Activated CD4-positive, alpha-beta T cell treated with anti-CD3 and anti-CD28 coated beads for 36 hours (primary cell): ENCODE results near the gene C1QTNF8. TPM values are rescaled to one million over a fixed set of nuclear protein-coding genes. Genes with fewer than 3 reads are reported as not detected.

ENCODE experiments used
- ATAC-seq: fragments of 200-7000 bp; cut with Tn5 transposase; one replicate; pipeline ENCODE4 v1.10.0; 2021; ENCODE audit warnings: mild to moderate bottlenecking, moderate library complexity
- CTCF ChIA-PET: fragments of 350-600 bp; sonication (Branson Sonifier 250); formaldehyde crosslinking; loops from one replicate; lab custom pipeline; 2021; ENCODE audit warnings: antibody characterized with exemption; lab: Charles Lee
- POLR2A ChIA-PET: fragments of 350-600 bp; sonication (Branson Sonifier 250); formaldehyde crosslinking; loops from one replicate; lab custom pipeline; 2021; ENCODE audit warnings: antibody characterized with exemption, inconsistent platforms; lab: Charles Lee
- DNase-seq: peaks from one replicate; pipeline ENCODE4 v3.0.0-alpha.2; 2020
- H3K27ac Mint-ChIP-seq: one replicate; pipeline ENCODE4 v1.8.0; 2021; ENCODE audit warnings: mixed read lengths
- H3K27me3 Mint-ChIP-seq: one replicate; pipeline ENCODE4 v1.8.0; 2021; ENCODE audit warnings: mixed read lengths
- H3K36me3 Mint-ChIP-seq: one replicate; pipeline ENCODE4 v1.8.0; 2021; ENCODE audit warnings: low read depth, mixed read lengths
- H3K4me1 Mint-ChIP-seq: one replicate; pipeline ENCODE4 v1.8.0; 2021; ENCODE audit warnings: mixed read lengths
- H3K4me3 Mint-ChIP-seq: one replicate; pipeline ENCODE4 v1.8.0; 2021; ENCODE audit warnings: mild to moderate bottlenecking, moderate library complexity, mixed read lengths
- H3K9me3 Mint-ChIP-seq: one replicate; pipeline ENCODE4 v1.8.0; 2021; ENCODE audit warnings: low read depth, mixed read lengths
- intact Hi-C, 2 experiments: fragments of 100-400 bp; cut with DNase I in 1 of 2; cut with micrococcal nuclease in 1 of 2; formaldehyde crosslinking; loops; one replicate each; pipeline versions ENCODE4 v1.14.2 to v1.15.1; 2022 to 2024; cut with DNase I, micrococcal nuclease
- total RNA-seq, 2 experiments: library from RNA; stranded (reverse); gene quantifications; one replicate each; pipeline ENCODE4 v1.2.3, GENCODE V29; 2021

Gene C1QTNF8
- total RNA-seq, 2 experiments from 2014 or later, result not detected

- POLR2A ChIA-PET, result no interaction called here
- peaks cover 22% of the 10 kb centered on the region for H3K27me3 Mint-ChIP-seq
Measured at GRCh38 chr16:1070084-1070863, 25.8 kb downstream of the C1QTNF8 start.

GRCh38 chr16:1069154-1069553, 26.9 kb downstream of the C1QTNF8 start:
- no peaks in the 10 kb centered on the region for H3K9me3 Mint-ChIP-seq
- H3K27ac Mint-ChIP-seq, result no peak overlapping the region
- peak; percentile 57 for ATAC-seq
- ChIA-PET POLR2A (interaction anchor here (0.6 kb wide), 1 partner anchor 320 kb away, joined by 5 read pairs; no protein-coding TSS in a partner anchor), CTCF (interaction anchor here (0.9 kb wide), 1 partner anchor 12 kb away, joined by 4 read pairs; no protein-coding TSS in a partner anchor)
- H3K4me1 Mint-ChIP-seq, result no peaks in the 10 kb centered on the region
- H3K36me3 Mint-ChIP-seq, result no peaks in the 10 kb centered on the region
- peak; percentile 39 for DNase-seq
- intact Hi-C loops, result no loop called here
- peaks cover 27% of the 10 kb centered on the region for H3K27me3 Mint-ChIP-seq
- H3K4me3 Mint-ChIP-seq, result no peak overlapping the region

More at GRCh38 chr16:1070084-1070863, 25.8 kb downstream of the C1QTNF8 start:
- Mint-ChIP-seq H3K4me1 (no peaks in the 10 kb centered on the region), H3K27ac (no peak overlapping the region), H3K4me3 (no peak overlapping the region), H3K36me3 (no peaks in the 10 kb centered on the region), H3K9me3 (no peaks in the 10 kb centered on the region)
- CTCF ChIA-PET, result interaction anchor here (0.7 kb wide), 1 partner anchor 20 kb away, joined by 3 read pairs; no protein-coding TSS in a partner anchor
- intact Hi-C loops, result no loop called here
- no peak for DNase-seq
- ATAC-seq, result no peak

- no peaks in the 10 kb centered on the region for H3K9me3 Mint-ChIP-seq
- CTCF ChIA-PET, result interaction anchor here (0.9 kb wide), 1 partner anchor 11 kb away, joined by 4 read pairs; no protein-coding TSS in a partner anchor
- no peaks in the 10 kb centered on the region for H3K36me3 Mint-ChIP-seq
- DNase-seq, result no peak
- no peak overlapping the region for H3K27ac Mint-ChIP-seq
- H3K4me1 Mint-ChIP-seq, result no peaks in the 10 kb centered on the region
- intact Hi-C loops, result no loop called here
- H3K27me3 Mint-ChIP-seq, result peaks cover 27% of the 10 kb centered on the region
- POLR2A ChIA-PET, result no interaction called here
- no peak overlapping the region for H3K4me3 Mint-ChIP-seq
- ATAC-seq, result no peak
Measured at GRCh38 chr16:1068451-1068850, 27.6 kb downstream of the C1QTNF8 start.

GRCh38 chr16:1067629-1068028, 28.4 kb downstream of the C1QTNF8 start:
- no peak for ATAC-seq
- DNase-seq, result no peak
- intact Hi-C loops, result no loop called here
- Mint-ChIP-seq H3K27me3 (peaks cover 27% of the 10 kb centered on the region), H3K4me3 (peak overlapping the region; percentile 68), H3K4me1 (no peaks in the 10 kb centered on the region), H3K9me3 (no peaks in the 10 kb centered on the region), H3K36me3 (no peaks in the 10 kb centered on the region), H3K27ac (peak overlapping the region; percentile 52)
- POLR2A ChIA-PET, result no interaction called here
- CTCF ChIA-PET, result no interaction called here

GRCh38 chr16:1066584-1067172, 29.4 kb downstream of the C1QTNF8 start:
- Mint-ChIP-seq H3K27me3 (peaks cover 22% of the 10 kb centered on the region), H3K27ac (no peak overlapping the region), H3K36me3 (no peaks in the 10 kb centered on the region), H3K4me3 (no peak overlapping the region), H3K9me3 (no peaks in the 10 kb centered on the region), H3K4me1 (no peaks in the 10 kb centered on the region)
- CTCF ChIA-PET, result no interaction called here
- no peak for ATAC-seq
- POLR2A ChIA-PET, result interaction anchor here (0.6 kb wide), 1 partner anchor 659 kb away, joined by 6 read pairs; no protein-coding TSS in a partner anchor
- intact Hi-C loops, result no loop called here
- DNase-seq, result no peak

GRCh38 chr16:1065469-1066128, 30.4 kb downstream of the C1QTNF8 start:
- Mint-ChIP-seq H3K4me3 (no peak overlapping the region), H3K27me3 (peaks cover 21% of the 10 kb centered on the region), H3K36me3 (no peaks in the 10 kb centered on the region), H3K9me3 (no peaks in the 10 kb centered on the region), H3K27ac (no peak overlapping the region), H3K4me1 (no peaks in the 10 kb centered on the region)
- intact Hi-C loops, result no loop called here
- no peak for DNase-seq
- ChIA-PET POLR2A (no interaction called here), CTCF (no interaction called here)
- ATAC-seq, result no peak

- Mint-ChIP-seq H3K4me1 (no peaks in the 10 kb centered on the region), H3K36me3 (peaks cover 3% of the 10 kb centered on the region), H3K9me3 (peaks cover 4% of the 10 kb centered on the region), H3K4me3 (no peak overlapping the region), H3K27ac (no peak overlapping the region), H3K27me3 (peaks cover 20% of the 10 kb centered on the region)
- DNase-seq (no peak), ATAC-seq (no peak)
- intact Hi-C loops, result no loop called here
- ChIA-PET POLR2A (no interaction called here), CTCF (no interaction called here)
Measured at GRCh38 chr16:1063728-1064127, 32.3 kb downstream of the C1QTNF8 start.

GRCh38 chr16:1062895-1063294, 33.1 kb downstream of the C1QTNF8 start:
- ChIA-PET POLR2A (no interaction called here), CTCF (no interaction called here)
- no peak overlapping the region for H3K27ac Mint-ChIP-seq

GRCh38 chr16:1061769-1062505, 34.1 kb downstream of the C1QTNF8 start:
- Mint-ChIP-seq H3K4me1 (no peaks in the 10 kb centered on the region), H3K4me3 (no peak overlapping the region), H3K27me3 (peaks cover 14% of the 10 kb centered on the region), H3K27ac (no peak overlapping the region), H3K36me3 (peaks cover 3% of the 10 kb centered on the region), H3K9me3 (peaks cover 4% of the 10 kb centered on the region)
- DNase-seq, result no peak
- ChIA-PET POLR2A (no interaction called here), CTCF (no interaction called here)
- intact Hi-C loops, result no loop called here
- ATAC-seq, result no peak

More at GRCh38 chr16:1062895-1063294, 33.1 kb downstream of the C1QTNF8 start:
- no peak for DNase-seq
- Mint-ChIP-seq H3K9me3 (peaks cover 4% of the 10 kb centered on the region), H3K4me3 (no peak overlapping the region), H3K4me1 (no peaks in the 10 kb centered on the region), H3K36me3 (peaks cover 3% of the 10 kb centered on the region), H3K27me3 (peaks cover 19% of the 10 kb centered on the region)
- intact Hi-C loops, result no loop called here
- no peak for ATAC-seq

GRCh38 chr16:1060416-1061340, 35.4 kb downstream of the C1QTNF8 start:
- ATAC-seq (no peak), DNase-seq (no peak)
- intact Hi-C loops, result no loop called here
- peaks cover 3% of the 10 kb centered on the region for H3K36me3 Mint-ChIP-seq
- ChIA-PET CTCF (no interaction called here), POLR2A (no interaction called here)
- H3K27me3 Mint-ChIP-seq, result peaks cover 9% of the 10 kb centered on the region
- H3K9me3 Mint-ChIP-seq, result peaks cover 4% of the 10 kb centered on the region
- H3K4me1 Mint-ChIP-seq, result no peaks in the 10 kb centered on the region
- no peak overlapping the region for H3K4me3 Mint-ChIP-seq
- H3K27ac Mint-ChIP-seq, result no peak overlapping the region
